H54 (cell line): ENCODE measurements around the gene MDP1.

ENCODE experiments used
- DNase-seq: peaks from one replicate; pipeline ENCODE4 v3.0.0; 2011; ENCODE audit warnings: low spot score, mixed read lengths; ENCODE audit not compliant: insufficient read length
- FAIRE-seq: peaks from 3 replicates; lab custom pipeline; 2011; peaks lifted over from hg19 to GRCh38; lab: Jason Lieb, UNC
- POLR2A ChIP-seq: IDR thresholded peaks from 2 replicates; pipeline ENCODE4 v1.6.1; 2011; ENCODE audit warnings: low read depth, mild to moderate bottlenecking, low read length

Gene MDP1

DNA sequence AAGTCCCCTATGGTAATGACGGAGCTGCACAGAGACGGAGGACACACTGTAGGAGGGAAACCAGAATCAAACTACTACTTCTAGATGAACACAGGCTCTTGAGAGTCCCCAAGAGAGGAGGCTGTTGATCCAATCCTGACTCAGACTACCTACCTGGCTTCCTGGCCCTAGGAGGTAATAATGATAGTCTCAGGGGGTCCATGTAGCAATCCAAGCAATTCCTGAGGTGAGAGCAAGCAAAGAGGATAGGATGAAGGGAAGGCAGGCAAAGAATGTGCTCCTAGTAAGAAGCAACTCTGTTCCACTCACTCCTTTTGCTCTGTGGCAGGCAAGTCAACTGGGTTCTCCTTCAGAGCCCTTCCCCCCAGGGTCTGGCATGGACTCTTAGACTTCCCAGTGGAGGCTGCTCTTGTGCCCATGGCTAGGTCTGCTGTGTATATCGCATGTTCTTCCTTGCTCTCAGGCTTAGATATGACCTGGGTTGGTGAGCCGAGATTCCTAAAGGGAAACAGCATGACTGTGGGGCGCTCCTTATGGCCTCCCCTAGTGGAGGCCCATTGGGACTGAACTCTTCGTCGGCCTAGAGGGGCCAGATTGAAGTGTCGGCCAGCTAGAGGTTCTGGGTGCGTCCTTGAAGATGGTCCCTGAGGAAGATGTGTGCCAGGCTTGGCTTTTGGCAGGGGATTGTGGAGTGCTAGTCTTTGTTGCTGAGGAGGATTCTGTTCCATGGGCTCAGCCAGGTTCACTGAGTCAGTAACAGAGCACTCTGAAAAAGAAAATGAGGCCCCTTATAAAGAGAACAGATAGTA is 24.4 kb upstream of the MDP1 start:
- no peak for TF ChIP-seq POLR2A
- no peak for FAIRE-seq
- DNase-seq: no peak

DNA sequence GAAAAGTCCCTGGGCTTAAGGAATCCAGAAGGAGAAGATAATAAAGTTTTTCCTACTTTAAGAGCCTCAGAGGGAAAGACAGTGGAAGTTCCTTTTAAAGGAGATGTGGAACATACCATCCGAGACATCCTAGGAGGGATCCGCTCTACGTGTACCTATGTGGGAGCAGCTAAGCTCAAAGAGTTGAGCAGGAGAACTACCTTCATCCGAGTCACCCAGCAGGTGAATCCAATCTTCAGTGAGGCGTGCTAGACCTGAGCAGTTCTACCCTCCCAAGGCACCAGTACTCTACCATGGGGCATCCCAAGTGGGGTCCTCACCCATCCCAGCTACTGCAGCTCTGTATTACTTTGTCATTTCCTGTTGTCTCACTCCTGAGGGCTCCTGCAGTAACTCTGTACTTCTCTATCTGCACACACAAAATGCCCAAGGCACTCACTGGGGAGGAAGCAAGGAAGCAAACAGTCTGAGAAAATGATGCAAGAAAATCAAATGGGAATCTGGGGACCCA is 22.7 kb upstream of the MDP1 start:
- DNase-seq: no peak
- no peak for FAIRE-seq
- TF ChIP-seq POLR2A: no peak

- FAIRE-seq (no peak), DNase-seq (no peak)
- TF ChIP-seq POLR2A: no peak
Observed at GRCh38 chr14:24238123-24238522, 22.3 kb upstream of the MDP1 start.

- DNase-seq: no peak
- FAIRE-seq: no peak
- TF ChIP-seq POLR2A: no peak
Observed at GRCh38 chr14:24237463-24237955, 21.6 kb upstream of the MDP1 start.

GRCh38 chr14:24236689-24237462 is 21.0 kb upstream of the MDP1 start:
- DNase-seq (no peak), FAIRE-seq (no peak)
- TF ChIP-seq POLR2A: no peak

DNA sequence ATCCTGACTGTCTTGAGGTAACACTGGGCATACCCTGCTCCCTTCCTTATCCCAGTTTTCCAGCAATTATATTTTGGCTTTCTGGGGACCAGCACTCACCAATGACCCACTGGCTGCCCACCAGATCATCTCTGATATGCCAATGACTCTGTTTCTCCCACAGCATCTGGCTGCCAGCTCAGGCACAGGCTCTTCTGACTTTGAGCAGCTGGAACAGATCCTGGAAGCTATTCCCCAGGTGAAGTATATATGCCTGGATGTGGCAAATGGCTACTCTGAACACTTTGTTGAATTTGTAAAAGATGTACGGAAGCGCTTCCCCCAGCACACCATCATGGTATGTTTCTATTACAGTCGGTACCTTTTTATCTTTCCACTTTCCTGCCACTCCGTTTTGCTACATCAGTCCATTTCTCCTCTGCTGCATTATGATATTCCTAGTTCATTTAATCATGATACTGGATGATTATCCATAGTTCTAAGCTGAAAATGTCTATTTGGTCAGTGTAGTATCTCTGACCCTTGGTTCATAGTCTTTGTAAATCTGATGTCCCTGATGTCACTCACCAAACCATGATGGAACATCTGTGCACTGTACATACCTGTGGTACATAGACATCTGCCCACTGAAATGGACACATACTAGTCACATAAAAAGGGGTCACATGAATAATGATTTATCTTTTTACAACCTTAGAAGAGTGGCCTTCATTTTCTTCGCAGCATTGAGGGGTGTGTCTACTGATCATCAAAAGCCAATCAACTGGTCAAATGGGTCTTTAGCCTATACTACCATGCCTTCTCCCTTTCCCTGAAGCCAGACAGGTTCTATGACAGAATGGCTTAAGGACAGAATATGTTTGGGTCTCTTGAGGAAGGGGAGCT is 20.2 kb upstream of the MDP1 start:
- no peak for FAIRE-seq
- no peak for TF ChIP-seq POLR2A

DNA sequence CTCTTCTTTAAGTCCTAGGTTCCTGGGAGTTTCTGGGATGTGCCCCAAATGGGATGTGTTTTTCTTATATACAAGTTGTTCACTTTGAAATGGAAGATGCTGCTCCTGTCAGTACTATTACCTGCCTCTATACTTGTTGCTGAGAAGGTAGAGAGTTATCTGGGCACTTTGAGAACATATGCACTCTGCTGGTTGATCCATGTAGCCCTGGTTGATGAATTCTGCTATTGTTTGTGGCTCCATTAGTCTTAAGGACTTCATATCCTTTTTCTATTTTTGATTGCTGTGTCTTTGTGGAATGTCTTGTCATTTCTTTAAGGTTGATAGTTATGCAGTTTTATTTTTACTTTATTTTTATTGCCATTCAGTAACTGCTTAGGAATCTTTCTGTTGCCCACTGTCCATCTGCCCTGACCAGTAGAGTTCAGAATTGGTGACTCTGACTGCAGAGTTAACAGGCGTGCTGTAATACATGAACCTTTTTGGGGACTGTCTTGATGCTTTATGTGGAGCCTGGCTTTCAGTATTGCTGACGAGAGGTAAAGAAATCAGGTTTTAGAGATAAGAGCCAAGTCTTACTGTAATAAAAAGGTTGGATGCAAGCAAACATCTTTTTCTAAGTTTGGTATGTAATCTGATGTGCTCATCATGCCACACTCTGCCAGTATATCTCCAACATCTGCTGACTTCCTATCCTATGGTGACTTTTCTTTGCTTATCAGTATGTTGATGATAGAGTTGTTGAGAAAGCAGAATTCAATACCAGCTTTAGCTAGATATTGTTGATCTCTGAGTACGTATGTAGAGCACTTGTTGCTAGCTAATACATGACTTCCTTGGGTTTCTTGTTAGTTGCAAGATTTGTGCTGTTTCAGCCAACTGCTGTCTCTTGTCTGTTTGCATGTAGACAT is 18.5 kb upstream of the MDP1 start:
- FAIRE-seq: no peak
- no peak for DNase-seq
- TF ChIP-seq POLR2A: no peak

More for the DNA sequence above, 20.2 kb upstream of the MDP1 start:
- no peak for DNase-seq

- no peak for FAIRE-seq
- no peak for DNase-seq
- TF ChIP-seq POLR2A: no peak
Observed at GRCh38 chr14:24233538-24233866, 17.6 kb upstream of the MDP1 start.

- TF ChIP-seq POLR2A: 0 out of 2 replicates have a peak, but pooled peaks have one; percentile 5
- DNase-seq (no peak), FAIRE-seq (no peak)
Observed at GRCh38 chr14:24232645-24233537, 17.0 kb upstream of the MDP1 start, which contains the start of gene GMPR2. TSS of gene GMPR2 (plus strand) at chr14:24232929. CDS start at chr14:24233254, 325 bp downstream.

DNA sequence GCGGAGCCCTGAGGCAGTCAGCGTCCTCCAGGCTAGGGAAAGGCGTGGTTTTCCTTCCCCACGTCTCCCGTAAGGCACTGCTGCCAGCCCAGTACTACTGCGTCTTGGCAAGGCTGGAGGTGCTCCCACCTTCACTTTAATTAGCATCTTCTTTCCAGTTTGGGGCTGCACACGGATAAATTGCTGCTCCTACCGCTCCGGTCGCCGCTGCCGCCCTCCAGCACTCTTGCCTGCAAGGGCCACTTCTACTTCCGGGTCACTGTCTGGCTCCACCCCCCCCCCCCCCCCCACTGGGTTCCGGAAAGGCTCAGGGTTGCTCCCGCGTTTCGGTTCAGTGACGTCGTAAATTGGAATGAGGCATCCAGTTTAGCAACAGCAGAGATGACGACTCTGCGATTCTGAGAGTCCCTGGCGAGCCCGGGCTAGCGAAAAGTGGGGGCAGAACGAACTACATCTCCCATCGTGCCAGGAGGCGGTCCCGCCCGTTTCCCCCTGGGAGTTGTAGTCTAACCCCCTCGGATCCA is 16.3 kb upstream of the MDP1 start, which contains the start of gene NEDD8:
Gene NEDD8 (minus strand): TSS at position 247 of the 524 bp plus-strand sequence. CDS start 100 bp downstream, at position 147.
- TF ChIP-seq POLR2A: peak; percentile 44; the same call in 1 of the 2 replicates
- FAIRE-seq (no peak), DNase-seq (peak; percentile 30)

DNA sequence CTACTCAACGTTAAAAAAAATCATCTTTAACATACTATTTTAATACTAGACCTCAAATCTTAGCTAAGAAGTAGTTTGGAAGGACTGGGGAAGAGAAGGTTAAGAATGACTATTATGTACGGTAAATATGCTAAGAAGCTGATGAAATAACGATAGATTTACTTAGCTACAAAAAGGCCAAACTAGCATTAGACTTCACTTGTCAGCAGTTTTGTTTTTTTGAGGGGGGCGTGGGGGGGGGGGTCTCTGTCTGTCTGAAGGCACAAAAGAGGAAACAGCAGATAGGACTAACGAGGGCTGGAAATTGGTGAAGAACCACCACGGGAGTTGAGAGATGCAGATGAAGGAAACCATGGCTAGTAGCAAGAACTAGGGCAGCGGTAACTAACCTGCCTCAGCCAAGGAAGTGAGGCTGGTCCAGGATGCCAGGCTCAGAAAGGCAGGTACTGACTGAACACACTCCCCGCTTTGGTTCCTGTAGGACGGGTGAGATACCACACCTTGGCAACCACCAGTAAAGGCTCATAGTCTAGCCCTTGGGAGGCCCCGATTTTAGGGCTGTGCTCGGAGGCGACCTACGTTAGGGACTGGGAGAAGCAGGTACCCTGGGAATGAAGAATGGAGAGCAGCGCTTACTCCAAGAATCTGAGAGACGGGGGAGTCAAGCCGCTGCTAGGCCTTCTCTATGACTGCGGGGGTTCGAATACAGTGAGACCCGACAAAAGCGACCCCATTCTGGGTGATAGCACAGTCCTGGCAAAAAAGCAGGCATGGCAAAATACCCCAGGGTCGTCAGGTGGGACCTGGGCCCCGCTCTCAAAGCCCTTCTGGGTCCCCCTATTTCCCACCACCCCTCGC is 15.6 kb upstream of the MDP1 start:
- no peak for TF ChIP-seq POLR2A
- no peak for FAIRE-seq
- no peak for DNase-seq
